H1 (cell line): ENCODE measurements around the gene ABCF2. TPM values are rescaled to one million over a fixed set of nuclear protein-coding genes. Genes with fewer than 3 reads are reported as not detected.

Source experiments
- ASH2L ChIP-seq: fragments of 200-600, 300-600 bp; sonication (generic); IDR thresholded peaks from one replicate; pipeline ENCODE4 v1.7.1; 2017; ENCODE audit warnings: low read length
- BRCA1 ChIP-seq: IDR thresholded peaks from 2 replicates; pipeline ENCODE4 v1.6.1; 2012; ENCODE audit warnings: low read depth, low read length, improper control_type of control experiment
- CBX5 ChIP-seq: fragments of 300-800, 300-1000 bp; sonication (generic); IDR thresholded peaks from 2 replicates; pipeline ENCODE4 v1.7.1; 2016; ENCODE audit warnings: antibody characterized with exemption, low read length, low read depth
- CBX8 ChIP-seq: fragments of 300-800, 300-1000 bp; sonication (generic); IDR thresholded peaks from 2 replicates; pipeline ENCODE4 v1.7.1; 2016; ENCODE audit warnings: low read depth, low read length, borderline replicate concordance
- CHD2 ChIP-seq: IDR thresholded peaks from 2 replicates; pipeline ENCODE4 v1.6.1; 2012; ENCODE audit warnings: low read length, improper control_type of control experiment
- CREB1 ChIP-seq: IDR thresholded peaks from 2 replicates; pipeline ENCODE4 v1.6.1; 2012; ENCODE audit warnings: inconsistent platforms
- CTBP2 ChIP-seq: IDR thresholded peaks from 2 replicates; pipeline ENCODE4 v1.7.0; 2011; ENCODE audit warnings: borderline replicate concordance, mild to moderate bottlenecking, moderate library complexity, mixed read lengths, low read length; ENCODE audit not compliant: insufficient read depth, insufficient read length
- EP300 ChIP-seq, 2 experiments: IDR thresholded peaks; 1 replicate in 1 of 2; 2 replicates in 1 of 2; pipeline ENCODE4 v1.6.1; 2011 to 2012; ENCODE audit warnings: low read depth in 2 of 2, low read length in 2 of 2, mild to moderate bottlenecking in 2 of 2, borderline replicate concordance in 1 of 2, inconsistent platforms in 1 of 2, moderate library complexity in 1 of 2
- EZH2 ChIP-seq: fragments of 200-600 bp; sonication (generic); IDR thresholded peaks from 2 replicates; pipeline ENCODE4 v1.7.1; 2012; ENCODE audit warnings: low read depth, mild to moderate bottlenecking, moderate library complexity, low read length, inconsistent platforms; ENCODE audit not compliant: severe bottlenecking
- HDAC2 ChIP-seq, 2 experiments: fragments of 300-600 bp in 1 of 2; sonication (generic) in 1 of 2; IDR thresholded peaks; 2 replicates each; pipeline ENCODE4 v1.6.1; 2011 to 2012; ENCODE audit warnings: low read depth in 2 of 2, low read length in 2 of 2, mild to moderate bottlenecking in 2 of 2, moderate library complexity in 2 of 2, borderline replicate concordance in 1 of 2, inconsistent platforms in 1 of 2
- HDAC6 ChIP-seq: IDR thresholded peaks from one replicate; pipeline ENCODE4 v1.7.1; 2012; ENCODE audit warnings: low read depth, mild to moderate bottlenecking, inconsistent platforms, low read length, moderate library complexity
- JUN ChIP-seq: IDR thresholded peaks from 2 replicates; pipeline ENCODE4 v1.6.1; 2011; ENCODE audit warnings: low read depth, mild to moderate bottlenecking, improper control_type of control experiment, low read length
- JUND ChIP-seq: IDR thresholded peaks from 2 replicates; pipeline ENCODE4 v1.6.1; 2011; ENCODE audit warnings: mild to moderate bottlenecking, improper control_type of control experiment, low read length
- KDM5A ChIP-seq: fragments of 200-600 bp; IDR thresholded peaks from 2 replicates; pipeline ENCODE4 v1.7.1; 2012; ENCODE audit warnings: mild to moderate bottlenecking, low read length, inconsistent platforms, mixed read lengths
- MAX ChIP-seq: IDR thresholded peaks from 2 replicates; pipeline ENCODE4 v1.6.1; 2012; ENCODE audit warnings: inconsistent platforms
- POLR2A ChIP-seq, 2 experiments: IDR thresholded peaks; 1 replicate in 1 of 2; 2 replicates in 1 of 2; pipeline ENCODE4 v1.6.1; 2011; ENCODE audit warnings: low read depth in 2 of 2, low read length in 2 of 2, mild to moderate bottlenecking in 2 of 2; ENCODE audit errors: control extremely low read depth in 1 of 2
- POU5F1 ChIP-seq: IDR thresholded peaks from 2 replicates; pipeline ENCODE4 v1.6.1; 2011; ENCODE audit warnings: low read depth, mild to moderate bottlenecking, low read length, moderate library complexity
- RNF2 ChIP-seq: fragments of 200-900, 300-1000 bp; sonication (generic); IDR thresholded peaks from 2 replicates; pipeline ENCODE4 v1.7.1; 2016; ENCODE audit warnings: borderline replicate concordance, low read depth, mild to moderate bottlenecking, antibody characterized with exemption, low read length; ENCODE audit not compliant: poor library complexity, severe bottlenecking; ENCODE audit errors: missing control alignments
- SP1 ChIP-seq: IDR thresholded peaks from 2 replicates; pipeline ENCODE4 v1.6.1; 2011; ENCODE audit warnings: low read depth, low read length
- SP4 ChIP-seq: IDR thresholded peaks from 2 replicates; pipeline ENCODE4 v1.6.1; 2012; ENCODE audit warnings: low read length, inconsistent platforms
- SRF ChIP-seq: IDR thresholded peaks from 2 replicates; pipeline ENCODE4 v1.6.1; 2011; ENCODE audit warnings: mild to moderate bottlenecking, low read depth, low read length, moderate library complexity
- TAF1 ChIP-seq: IDR thresholded peaks from 2 replicates; pipeline ENCODE4 v1.6.1; 2011; ENCODE audit warnings: mild to moderate bottlenecking, low read depth, low read length
- TAF7 ChIP-seq: optimal IDR thresholded peaks from 2 replicates; pipeline ENCODE3; 2011; ENCODE audit warnings: low read depth, mild to moderate bottlenecking, inconsistent platforms, low read length, moderate library complexity, borderline replicate concordance
- TBP ChIP-seq: IDR thresholded peaks from 2 replicates; pipeline ENCODE4 v1.6.1; 2011; ENCODE audit warnings: low read depth, low read length, improper control_type of control experiment
- ZNF274 ChIP-seq: IDR thresholded peaks from 2 replicates; pipeline ENCODE4 v1.7.0; 2012; ENCODE audit warnings: low read length, borderline replicate concordance; ENCODE audit errors: extremely low read depth
- polyA plus RNA-seq, 7 experiments: library from polyadenylated mRNA; depleted of rRNA in 3 of 7; stranded (reverse) in 5 of 7; unstranded in 2 of 7; fragments of >200 nt in 5 of 7; fragments of 200-250 nt in 2 of 7; gene quantifications; 1 replicate in 5 of 7; 2 replicates in 1 of 7; 4 replicates in 1 of 7; pipeline versions ENCODE4 v1.2.1 to v1.2.3, GENCODE V29; 2011 to 2013; ENCODE audit warnings: missing spikeins in 2 of 7, mixed read lengths in 2 of 7
- total RNA-seq: library from RNA; stranded (reverse); fragmentation: NEBNext Ultra II Directional; extraction: Animal tissue kit (Norgen Biotek cat#: 25700); gene quantifications from 2 replicates; pipeline ENCODE4 v1.2.1, GENCODE V29; 2021

The ABCF2 gene
- total and polyA plus RNA-seq, 2 of the 8 experiments (the other 6 are each of a cell fraction or from before 2014, with no cell fraction given), result 28.0 to 55.0 TPM

GRCh38 chr7:151168003-151168786 lies 58.8 kb downstream of the ABCF2 start (continued):
- TF ChIP-seq HDAC6, result no peak
- no peak for TF ChIP-seq BRCA1
- no peak for TF ChIP-seq TBP
- no peak for TF ChIP-seq CTBP2
- no peak for TF ChIP-seq JUN
- TF ChIP-seq SRF, result no peak
- peak; percentile 29 for TF ChIP-seq TAF7
- TF ChIP-seq HDAC2 (IDR thresholded peaks at IDR 0.05; ENCODE audit: borderline replicate concordance in 1 of 2, low read depth in 2 of 2, low read length in 2 of 2), result 0 out of 4 replicates have a peak, but pooled peaks of 1 of the 2 experiments have one; percentile 0
- no peak for TF ChIP-seq POLR2A (IDR thresholded peaks at IDR 0.05; ENCODE audit: control extremely low read depth in 1 of 2, low read depth in 2 of 2, low read length in 2 of 2)
- no peak for TF ChIP-seq KDM5A
- TF ChIP-seq JUND, result no peak
- TF ChIP-seq SP1, result no peak
- TF ChIP-seq EP300 (IDR thresholded peaks at IDR 0.05; ENCODE audit: borderline replicate concordance in 1 of 2, low read depth in 2 of 2, low read length in 2 of 2), result no peak
- TF ChIP-seq TAF1, result no peak
- no peak for TF ChIP-seq CBX8
- no peak for TF ChIP-seq POU5F1
- TF ChIP-seq RNF2, result no peak
- no peak for TF ChIP-seq CHD2
- TF ChIP-seq ASH2L, result peak; percentile 30
- peak; percentile 7 for TF ChIP-seq EZH2
- no peak for TF ChIP-seq SP4
- no peak for TF ChIP-seq ZNF274
- no peak for TF ChIP-seq CBX5
- TF ChIP-seq MAX, result peak; percentile 52
- no peak for TF ChIP-seq CREB1
